HG03045 (cell line): ENCODE measurements around the gene TFAP2E.

Experiments used
- ATAC-seq: cut with Tn5 transposase; IDR thresholded peaks from one replicate; pipeline ENCODE4 v1.9.1; 2021; ENCODE audit warnings: mild to moderate bottlenecking, moderate library complexity; ENCODE audit not compliant: unreplicated experiment

The TFAP2E gene

GRCh38 chr1:35592991-35593769 lies 20.1 kb downstream of the TFAP2E start:
- ATAC-seq, result no peak

GRCh38 chr1:35594005-35594760 lies 21.1 kb downstream of the TFAP2E start:
- ATAC-seq, result no peak

- ATAC-seq, result no peak
Observed at GRCh38 chr1:35595684-35596083, 22.6 kb downstream of the TFAP2E start.

- no peak for ATAC-seq
Observed at GRCh38 chr1:35597870-35598269, 24.8 kb downstream of the TFAP2E start.

- ATAC-seq, result no peak
Observed at GRCh38 chr1:35598895-35599294, 25.8 kb downstream of the TFAP2E start.

DNA sequence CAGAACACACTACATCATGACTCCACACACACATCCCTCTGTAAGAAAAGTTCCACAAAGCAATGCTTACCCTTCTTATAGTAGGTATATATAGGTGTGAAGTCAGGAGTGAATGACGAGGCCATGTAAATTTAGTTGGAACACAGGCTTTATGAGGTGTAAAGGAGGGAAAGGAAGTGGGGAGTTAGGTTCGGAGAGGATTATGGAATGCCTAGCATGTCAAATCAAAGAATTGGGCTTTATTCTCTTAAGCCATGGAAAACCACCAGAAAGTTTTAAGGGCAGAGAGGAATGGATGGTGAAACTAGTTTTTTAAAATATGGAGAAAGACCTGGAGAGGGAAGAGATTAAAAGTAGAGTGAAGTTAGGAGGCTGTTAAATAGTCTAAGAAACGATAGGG lies 26.3 kb downstream of the TFAP2E start:
- ATAC-seq, result no peak

GRCh38 chr1:35600593-35600992 lies 27.5 kb downstream of the TFAP2E start:
- no peak for ATAC-seq

- no peak for ATAC-seq
Observed at GRCh38 chr1:35603468-35603867, 30.4 kb downstream of the TFAP2E start.

DNA sequence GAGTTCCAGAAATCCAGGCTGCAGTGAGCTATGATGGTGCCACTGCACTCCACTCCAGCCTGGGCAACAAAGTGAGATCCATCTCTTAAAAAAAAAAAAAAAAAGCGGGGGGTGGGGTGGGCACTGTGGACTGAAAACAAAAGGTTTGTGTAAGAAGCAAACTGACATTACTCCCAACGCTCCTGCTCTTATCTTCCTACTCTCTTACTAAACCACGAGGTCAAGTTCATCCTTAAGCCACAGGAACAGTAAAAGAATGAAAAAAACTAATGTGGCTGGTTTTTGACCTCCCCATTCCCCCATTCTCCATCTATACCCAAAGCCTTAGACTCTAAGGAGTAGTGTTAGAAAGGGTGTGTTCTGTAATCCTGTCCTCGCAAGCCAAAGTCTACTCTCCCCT lies 30.8 kb downstream of the TFAP2E start:
- no peak for ATAC-seq

DNA sequence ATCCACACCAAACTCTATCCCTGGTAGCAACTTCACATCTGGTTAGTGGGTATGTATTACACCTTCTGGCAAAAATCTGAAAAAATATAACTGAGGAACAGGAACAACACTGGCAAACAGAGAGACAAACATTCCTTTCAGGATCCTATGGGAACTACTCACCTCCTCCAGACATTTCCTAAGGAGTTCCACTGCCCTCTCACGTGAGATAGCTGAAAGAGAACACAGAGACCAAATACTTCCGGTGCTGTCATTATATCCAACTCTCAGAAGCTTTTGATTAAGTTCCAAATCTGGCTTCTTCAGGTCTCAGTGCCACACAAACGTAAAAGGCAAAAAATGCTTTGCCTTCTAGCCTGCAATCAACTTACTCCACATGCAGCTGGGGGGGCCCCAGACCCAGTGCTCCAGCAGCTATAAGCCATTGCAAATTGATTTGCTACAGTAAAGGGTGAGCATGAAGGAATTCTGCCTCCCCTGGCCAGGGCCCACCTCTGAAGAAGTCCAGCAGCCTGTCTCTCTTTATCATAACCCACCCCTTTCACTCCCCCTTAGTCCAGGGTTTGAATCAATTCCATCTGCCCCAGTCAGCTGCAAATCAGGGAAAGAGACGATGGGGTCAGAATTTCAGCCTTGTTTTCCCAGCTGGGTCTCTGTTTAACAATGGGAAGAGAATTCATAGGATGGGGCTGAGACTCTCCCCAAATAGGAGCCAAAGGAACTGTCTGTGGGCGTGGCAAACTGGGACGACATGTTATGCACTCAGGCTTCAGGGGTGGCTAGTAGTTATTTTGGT lies 32.2 kb downstream of the TFAP2E start:
- no peak for ATAC-seq

DNA sequence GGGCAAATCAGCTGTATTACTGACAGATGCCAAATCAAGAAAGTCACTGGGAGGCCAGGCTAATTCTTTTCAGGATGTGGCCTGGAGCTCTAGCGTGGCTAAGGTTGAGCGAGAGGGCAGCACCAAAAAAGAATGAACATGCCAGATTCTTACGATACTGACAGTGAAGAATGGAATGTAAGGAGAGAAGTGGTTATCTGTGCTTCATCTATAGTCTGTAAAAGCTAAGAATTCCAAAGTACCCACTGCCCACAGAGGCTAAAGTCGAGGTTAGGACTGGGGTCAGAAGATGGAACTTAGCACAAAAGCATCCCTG lies 32.7 kb downstream of the TFAP2E start:
- no peak for ATAC-seq

GRCh38 chr1:35611655-35612054 lies 38.5 kb downstream of the TFAP2E start:
- no peak for ATAC-seq

DNA sequence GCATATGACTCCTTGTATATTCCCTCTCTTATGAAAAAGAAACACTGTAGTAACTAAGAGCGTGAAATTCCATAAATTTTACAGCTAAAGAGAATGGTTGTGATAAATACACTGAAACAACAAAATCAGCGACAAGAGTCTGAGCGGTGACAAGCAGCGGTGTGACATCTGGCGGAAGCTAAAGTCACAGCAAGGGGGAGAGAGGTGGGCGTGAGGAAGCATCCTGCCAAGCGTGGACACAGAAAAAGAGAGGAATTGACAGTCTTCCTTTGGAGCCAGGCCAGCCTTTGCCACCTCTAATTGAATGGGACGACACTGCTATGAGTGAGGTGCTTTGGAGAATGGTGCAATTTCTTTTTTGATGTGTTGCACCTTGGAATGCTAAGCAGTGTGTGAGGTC lies 42.3 kb downstream of the TFAP2E start:
- ATAC-seq, result no peak

GRCh38 chr1:35619237-35620121 lies 46.4 kb downstream of the TFAP2E start:
- no peak for ATAC-seq

- no peak for ATAC-seq
Observed at GRCh38 chr1:35622510-35623178, 49.5 kb downstream of the TFAP2E start.

DNA sequence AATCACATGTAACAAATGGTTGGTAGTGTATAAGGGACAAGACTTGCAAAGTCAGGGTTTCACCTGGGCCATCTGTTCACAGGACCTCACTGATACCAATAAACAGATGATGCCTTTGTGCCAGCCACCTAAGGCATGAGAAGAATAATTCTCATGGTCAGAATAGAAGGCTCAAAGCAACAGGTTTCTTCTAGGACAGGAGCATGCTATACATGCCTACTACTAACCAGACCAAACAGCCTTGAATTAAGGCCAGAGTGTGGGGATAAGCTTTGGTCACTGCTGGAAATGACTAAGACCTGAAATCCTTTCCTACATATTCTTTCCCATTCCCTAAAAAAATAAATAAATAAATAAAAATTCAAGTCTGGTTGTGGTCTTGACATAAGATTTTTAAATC lies 50.7 kb downstream of the TFAP2E start:
- ATAC-seq, result no peak

DNA sequence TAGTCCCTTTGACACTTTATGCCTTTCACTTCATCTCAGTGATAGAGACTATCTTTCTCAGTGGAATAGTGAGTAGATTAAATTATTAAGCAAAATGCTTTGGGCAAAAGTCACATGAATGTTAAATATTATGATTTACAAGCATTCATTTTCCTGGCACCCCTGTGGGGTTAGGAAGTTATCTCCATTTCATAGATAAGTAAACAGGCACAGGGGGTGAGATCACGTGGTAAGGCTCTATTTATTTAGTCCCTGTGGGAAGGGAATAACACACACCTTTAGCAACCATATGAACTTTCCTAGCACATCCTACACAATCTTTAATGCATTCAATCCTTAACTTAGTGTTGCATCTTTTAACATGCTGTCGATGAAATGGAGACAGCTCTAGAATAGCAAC lies 55.9 kb downstream of the TFAP2E start:
- no peak for ATAC-seq

- ATAC-seq, result no peak
Observed at GRCh38 chr1:35631396-35631795, 58.3 kb downstream of the TFAP2E start.

- ATAC-seq, result no peak
Observed at GRCh38 chr1:35633547-35633946, 60.4 kb downstream of the TFAP2E start.

GRCh38 chr1:35637401-35637809 lies 64.3 kb downstream of the TFAP2E start:
- ATAC-seq, result no peak
